ENCODE data around the gene IL36RN. TPM values are rescaled to one million over a fixed set of nuclear protein-coding genes. Genes with fewer than 3 reads are reported as not detected.

The IL36RN gene
- polyA plus RNA-seq, 1 of the 3 experiments (the other 2 are of a cell fraction): not detected

- no peaks in the 10 kb centered on the region for H3K36me3 ChIP-seq (replicated peaks in 1 of 2; ENCODE audit: control insufficient read depth in 1 of 2, insufficient read depth in 2 of 2, low read length in 1 of 2)
- POLR2A ChIA-PET: no interaction called here
- H3F3A ChIP-seq (replicated peaks; ENCODE audit: insufficient read depth): no peaks in the 10 kb centered on the region
- DNase-seq: no peak
- no peak overlapping the region for H3K9ac ChIP-seq
- WGBS (ENCODE audit: low lambda C conversion rate): 13% methylated on average over 3 of the region's 3 CpGs
- no peak for TF ChIP-seq FOSL2 (IDR thresholded peaks at IDR 0.05; ENCODE audit: borderline replicate concordance, low read depth)
- TF ChIP-seq GABPA (IDR thresholded peaks at IDR 0.05; ENCODE audit: low read depth): no peak
- TF ChIP-seq ELF1 (IDR thresholded peaks at IDR 0.05): no peak
- TF ChIP-seq, protein P1, sequence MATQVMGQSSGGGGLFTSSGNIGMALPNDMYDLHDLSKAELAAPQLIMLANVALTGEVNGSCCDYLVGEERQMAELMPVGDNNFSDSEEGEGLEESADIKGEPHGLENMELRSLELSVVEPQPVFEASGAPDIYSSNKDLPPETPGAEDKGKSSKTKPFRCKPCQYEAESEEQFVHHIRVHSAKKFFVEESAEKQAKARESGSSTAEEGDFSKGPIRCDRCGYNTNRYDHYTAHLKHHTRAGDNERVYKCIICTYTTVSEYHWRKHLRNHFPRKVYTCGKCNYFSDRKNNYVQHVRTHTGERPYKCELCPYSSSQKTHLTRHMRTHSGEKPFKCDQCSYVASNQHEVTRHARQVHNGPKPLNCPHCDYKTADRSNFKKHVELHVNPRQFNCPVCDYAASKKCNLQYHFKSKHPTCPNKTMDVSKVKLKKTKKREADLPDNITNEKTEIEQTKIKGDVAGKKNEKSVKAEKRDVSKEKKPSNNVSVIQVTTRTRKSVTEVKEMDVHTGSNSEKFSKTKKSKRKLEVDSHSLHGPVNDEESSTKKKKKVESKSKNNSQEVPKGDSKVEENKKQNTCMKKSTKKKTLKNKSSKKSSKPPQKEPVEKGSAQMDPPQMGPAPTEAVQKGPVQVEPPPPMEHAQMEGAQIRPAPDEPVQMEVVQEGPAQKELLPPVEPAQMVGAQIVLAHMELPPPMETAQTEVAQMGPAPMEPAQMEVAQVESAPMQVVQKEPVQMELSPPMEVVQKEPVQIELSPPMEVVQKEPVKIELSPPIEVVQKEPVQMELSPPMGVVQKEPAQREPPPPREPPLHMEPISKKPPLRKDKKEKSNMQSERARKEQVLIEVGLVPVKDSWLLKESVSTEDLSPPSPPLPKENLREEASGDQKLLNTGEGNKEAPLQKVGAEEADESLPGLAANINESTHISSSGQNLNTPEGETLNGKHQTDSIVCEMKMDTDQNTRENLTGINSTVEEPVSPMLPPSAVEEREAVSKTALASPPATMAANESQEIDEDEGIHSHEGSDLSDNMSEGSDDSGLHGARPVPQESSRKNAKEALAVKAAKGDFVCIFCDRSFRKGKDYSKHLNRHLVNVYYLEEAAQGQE (IDR thresholded peaks at IDR 0.05; ENCODE audit: low read depth, low read length): no peak
- TF ChIP-seq RXRA (IDR thresholded peaks at IDR 0.05; ENCODE audit: borderline replicate concordance, low read depth): no peak
- TF ChIP-seq TAF1 (IDR thresholded peaks at IDR 0.05; ENCODE audit: borderline replicate concordance, low read depth, low read length): no peak
- no peak for TF ChIP-seq POLR2AphosphoS5 (IDR thresholded peaks at IDR 0.05; ENCODE audit: low read depth, low read length)
- TF ChIP-seq, protein P2, sequence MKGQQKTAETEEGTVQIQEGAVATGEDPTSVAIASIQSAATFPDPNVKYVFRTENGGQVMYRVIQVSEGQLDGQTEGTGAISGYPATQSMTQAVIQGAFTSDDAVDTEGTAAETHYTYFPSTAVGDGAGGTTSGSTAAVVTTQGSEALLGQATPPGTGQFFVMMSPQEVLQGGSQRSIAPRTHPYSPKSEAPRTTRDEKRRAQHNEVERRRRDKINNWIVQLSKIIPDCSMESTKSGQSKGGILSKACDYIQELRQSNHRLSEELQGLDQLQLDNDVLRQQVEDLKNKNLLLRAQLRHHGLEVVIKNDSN (IDR thresholded peaks at IDR 0.05; ENCODE audit: borderline replicate concordance, low read depth): no peak
- no peak for TF ChIP-seq EP300 (IDR thresholded peaks at IDR 0.05; ENCODE audit: borderline replicate concordance in 1 of 2, low read depth in 1 of 2, low read length in 1 of 2)
- no peak for TF ChIP-seq EZH2phosphoT487 (IDR thresholded peaks at IDR 0.05; ENCODE audit: borderline replicate concordance, low read depth)
- TF ChIP-seq, protein P3, sequence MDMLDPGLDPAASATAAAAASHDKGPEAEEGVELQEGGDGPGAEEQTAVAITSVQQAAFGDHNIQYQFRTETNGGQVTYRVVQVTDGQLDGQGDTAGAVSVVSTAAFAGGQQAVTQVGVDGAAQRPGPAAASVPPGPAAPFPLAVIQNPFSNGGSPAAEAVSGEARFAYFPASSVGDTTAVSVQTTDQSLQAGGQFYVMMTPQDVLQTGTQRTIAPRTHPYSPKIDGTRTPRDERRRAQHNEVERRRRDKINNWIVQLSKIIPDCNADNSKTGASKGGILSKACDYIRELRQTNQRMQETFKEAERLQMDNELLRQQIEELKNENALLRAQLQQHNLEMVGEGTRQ (IDR thresholded peaks at IDR 0.05; ENCODE audit: borderline replicate concordance, low read depth, low read length): no peak
- TF ChIP-seq YY1 (IDR thresholded peaks at IDR 0.05; ENCODE audit: low read depth): no peak
- TF ChIP-seq PBX3 (IDR thresholded peaks at IDR 0.05): no peak
- TF ChIP-seq IRF3 (IDR thresholded peaks at IDR 0.05; ENCODE audit: low read depth, low read length): no peak
- no peak for TF ChIP-seq RCOR1 (IDR thresholded peaks at IDR 0.05; ENCODE audit: low read length)
- TF ChIP-seq FOXM1 (IDR thresholded peaks at IDR 0.05; ENCODE audit: low read depth): no peak
- no peak for TF ChIP-seq MXI1 (IDR thresholded peaks at IDR 0.05; ENCODE audit: low read depth, low read length)
- no peak for TF ChIP-seq MEF2A (IDR thresholded peaks at IDR 0.05; ENCODE audit: borderline replicate concordance, low read depth)
- H3K79me2 ChIP-seq (ENCODE audit: insufficient read depth): no peaks in the 10 kb centered on the region
- H3K4me1 ChIP-seq (ENCODE audit: control insufficient read depth in 1 of 2, insufficient read depth in 2 of 2, low read depth in 1 of 2, low read length in 1 of 2): no peaks in the 10 kb centered on the region
- H4K20me1 ChIP-seq (ENCODE audit: insufficient read depth): no peaks in the 10 kb centered on the region
- no peak overlapping the region for H3K4me3 ChIP-seq (ENCODE audit: low read depth in 2 of 2, low read length in 1 of 2)
- no peaks in the 10 kb centered on the region for H3K9me3 ChIP-seq
- no peaks in the 10 kb centered on the region; the same call in 1 of the 2 replicates for H3K27me3 ChIP-seq (ENCODE audit: insufficient read depth)
- H3K9me2 ChIP-seq: no peaks in the 10 kb centered on the region
- no peak overlapping the region for H2AFZ ChIP-seq (ENCODE audit: low read depth)
- CTCF ChIA-PET: no interaction called here
- H3K4me2 ChIP-seq: no peak overlapping the region
- H3K27ac ChIP-seq (ENCODE audit: low read depth in 2 of 2, low read length in 1 of 2): no peak overlapping the region
Observed at GRCh38 chr2:113038291-113038690, 20.7 kb upstream of the IL36RN start.

Measured in SK-N-SH (cell line).